ENCODE data around the gene ARHGAP6. TPM values are rescaled to one million over a fixed set of nuclear protein-coding genes. Genes with fewer than 3 reads are reported as not detected.
"Not testable (repeated sequence)": the region's sequence is repeated elsewhere in the genome, so short reads cannot be mapped to it uniquely, and the experiment has no call there.

ARHGAP6 gene
- total RNA-seq, 1 experiment from 2014 or later = 1.8 TPM

GRCh38 chrX:11264925-11265324 lies 400.8 kb downstream of the ARHGAP6 start:
- in situ Hi-C loops (cut with HindIII; ENCODE audit: low pct_unique_long_range_greater_than_20kb, low sequenced_read_pairs) = no loop called here
- DNase-seq (ENCODE audit: low read depth) = no peak

- in situ Hi-C loops (cut with HindIII; ENCODE audit: low pct_unique_long_range_greater_than_20kb, low sequenced_read_pairs) = no loop called here
- DNase-seq (ENCODE audit: low read depth) = no peak
Observed at GRCh38 chrX:11261260-11261659, 404.5 kb downstream of the ARHGAP6 start.

- no peak for DNase-seq (ENCODE audit: low read depth)
- in situ Hi-C loops (cut with HindIII; ENCODE audit: low pct_unique_long_range_greater_than_20kb, low sequenced_read_pairs) = no loop called here
Observed at GRCh38 chrX:11259437-11259836, 406.3 kb downstream of the ARHGAP6 start.

- no peak for DNase-seq (ENCODE audit: low read depth)
- in situ Hi-C loops (cut with HindIII; ENCODE audit: low pct_unique_long_range_greater_than_20kb, low sequenced_read_pairs) = no loop called here
Observed at GRCh38 chrX:11257711-11258110, 408.0 kb downstream of the ARHGAP6 start.

- in situ Hi-C loops (cut with HindIII; ENCODE audit: low pct_unique_long_range_greater_than_20kb, low sequenced_read_pairs) = no loop called here
- DNase-seq (ENCODE audit: low read depth) = no peak
Observed at GRCh38 chrX:11257290-11257689, 408.4 kb downstream of the ARHGAP6 start.

GRCh38 chrX:11254417-11255109 lies 411.2 kb downstream of the ARHGAP6 start:
- in situ Hi-C loops (cut with HindIII; ENCODE audit: low pct_unique_long_range_greater_than_20kb, low sequenced_read_pairs) = no loop called here
- DNase-seq (ENCODE audit: low read depth) = no peak

- in situ Hi-C loops (cut with HindIII; ENCODE audit: low pct_unique_long_range_greater_than_20kb, low sequenced_read_pairs) = no loop called here
- DNase-seq (ENCODE audit: low read depth) = no peak
Observed at GRCh38 chrX:11244636-11245035, 421.1 kb downstream of the ARHGAP6 start.

GRCh38 chrX:11242704-11243103 lies 423.0 kb downstream of the ARHGAP6 start:
- DNase-seq (ENCODE audit: low read depth) = no peak
- in situ Hi-C loops (cut with HindIII; ENCODE audit: low pct_unique_long_range_greater_than_20kb, low sequenced_read_pairs) = no loop called here

GRCh38 chrX:11241720-11242119 lies 424.0 kb downstream of the ARHGAP6 start:
- in situ Hi-C loops (cut with HindIII; ENCODE audit: low pct_unique_long_range_greater_than_20kb, low sequenced_read_pairs) = no loop called here
- DNase-seq (ENCODE audit: low read depth) = no peak

GRCh38 chrX:11239230-11239629 lies 426.5 kb downstream of the ARHGAP6 start:
- no peak for DNase-seq (ENCODE audit: low read depth)
- in situ Hi-C loops (cut with HindIII; ENCODE audit: low pct_unique_long_range_greater_than_20kb, low sequenced_read_pairs) = no loop called here

GRCh38 chrX:11235377-11235776 lies 430.3 kb downstream of the ARHGAP6 start:
- DNase-seq (ENCODE audit: low read depth); in situ Hi-C loops (cut with HindIII; ENCODE audit: low pct_unique_long_range_greater_than_20kb, low sequenced_read_pairs): not testable (repeated sequence)

GRCh38 chrX:11215191-11215921 lies 450.4 kb downstream of the ARHGAP6 start:
- DNase-seq (ENCODE audit: low read depth) = no peak
- in situ Hi-C loops (cut with HindIII; ENCODE audit: low pct_unique_long_range_greater_than_20kb, low sequenced_read_pairs) = no loop called here

GRCh38 chrX:11214346-11215190 lies 451.2 kb downstream of the ARHGAP6 start:
- in situ Hi-C loops (cut with HindIII; ENCODE audit: low pct_unique_long_range_greater_than_20kb, low sequenced_read_pairs) = no loop called here

GRCh38 chrX:11212741-11213140 lies 453.0 kb downstream of the ARHGAP6 start:
- in situ Hi-C loops (cut with HindIII; ENCODE audit: low pct_unique_long_range_greater_than_20kb, low sequenced_read_pairs) = no loop called here

More at GRCh38 chrX:11214346-11215190, 451.2 kb downstream of the ARHGAP6 start:
- DNase-seq (ENCODE audit: low read depth) = no peak

GRCh38 chrX:11210415-11210801 lies 455.3 kb downstream of the ARHGAP6 start:
- no peak for DNase-seq (ENCODE audit: low read depth)
- in situ Hi-C loops (cut with HindIII; ENCODE audit: low pct_unique_long_range_greater_than_20kb, low sequenced_read_pairs) = no loop called here

More at GRCh38 chrX:11212741-11213140, 453.0 kb downstream of the ARHGAP6 start:
- no peak for DNase-seq (ENCODE audit: low read depth)

GRCh38 chrX:11209798-11210414 lies 455.8 kb downstream of the ARHGAP6 start:
- in situ Hi-C loops (cut with HindIII; ENCODE audit: low pct_unique_long_range_greater_than_20kb, low sequenced_read_pairs) = no loop called here
- no peak for DNase-seq (ENCODE audit: low read depth)

GRCh38 chrX:11206716-11207115 lies 459.0 kb downstream of the ARHGAP6 start:
- in situ Hi-C loops (cut with HindIII; ENCODE audit: low pct_unique_long_range_greater_than_20kb, low sequenced_read_pairs) = no loop called here
- DNase-seq (ENCODE audit: low read depth) = no peak

- DNase-seq (ENCODE audit: low read depth) = no peak
- in situ Hi-C loops (cut with HindIII; ENCODE audit: low pct_unique_long_range_greater_than_20kb, low sequenced_read_pairs) = no loop called here
Observed at GRCh38 chrX:11205796-11206195, 459.9 kb downstream of the ARHGAP6 start.

Measured in Caki2 (cell line).